ENCODE measurements around the gene CTIF. TPM values are rescaled to one million over a fixed set of nuclear protein-coding genes. Genes with fewer than 3 reads are reported as not detected.

The CTIF gene
- total and polyA plus RNA-seq, 10 donors, result 5.2 to 39.2 (median 18.5) TPM

- WGBS, 5 donors, result 82 to 96% (median 94%) methylated on average over 3 of the region's 3 CpGs
- TF ChIP-seq POLR2AphosphoS5 (IDR thresholded peaks at IDR 0.05), result no peak
- TF ChIP-seq POLR2A (IDR thresholded peaks at IDR 0.05), result no peak
- TF ChIP-seq, protein P1, sequence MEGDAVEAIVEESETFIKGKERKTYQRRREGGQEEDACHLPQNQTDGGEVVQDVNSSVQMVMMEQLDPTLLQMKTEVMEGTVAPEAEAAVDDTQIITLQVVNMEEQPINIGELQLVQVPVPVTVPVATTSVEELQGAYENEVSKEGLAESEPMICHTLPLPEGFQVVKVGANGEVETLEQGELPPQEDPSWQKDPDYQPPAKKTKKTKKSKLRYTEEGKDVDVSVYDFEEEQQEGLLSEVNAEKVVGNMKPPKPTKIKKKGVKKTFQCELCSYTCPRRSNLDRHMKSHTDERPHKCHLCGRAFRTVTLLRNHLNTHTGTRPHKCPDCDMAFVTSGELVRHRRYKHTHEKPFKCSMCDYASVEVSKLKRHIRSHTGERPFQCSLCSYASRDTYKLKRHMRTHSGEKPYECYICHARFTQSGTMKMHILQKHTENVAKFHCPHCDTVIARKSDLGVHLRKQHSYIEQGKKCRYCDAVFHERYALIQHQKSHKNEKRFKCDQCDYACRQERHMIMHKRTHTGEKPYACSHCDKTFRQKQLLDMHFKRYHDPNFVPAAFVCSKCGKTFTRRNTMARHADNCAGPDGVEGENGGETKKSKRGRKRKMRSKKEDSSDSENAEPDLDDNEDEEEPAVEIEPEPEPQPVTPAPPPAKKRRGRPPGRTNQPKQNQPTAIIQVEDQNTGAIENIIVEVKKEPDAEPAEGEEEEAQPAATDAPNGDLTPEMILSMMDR (IDR thresholded peaks at IDR 0.05 in 8 of 11, conservative IDR thresholded peaks at IDR 0.05 in 3 of 11), result no peak
- Histone ChIP-seq H3K27me3 (replicated peaks in 1 of 7) (peaks cover 0 to 24% (median 0%) of the 10 kb centered on the region in 7 donors), H3K9me3 (no peaks in the 10 kb centered on the region), H3K4me3 (no peak overlapping the region), H3K4me1 (peaks cover 4 to 63% (median 28%) of the 10 kb centered on the region in 6 donors), H3K27ac (no peak overlapping the region), H3K36me3 (no peaks in the 10 kb centered on the region)
- intact Hi-C loops (cut with DNase I; ENCODE audit: low total_unique reads), result no loop called here
- DNase-seq, result no peak
Measured at GRCh38 chr18:48544116-48544515, 5.3 kb downstream of the CTIF start.

- Histone ChIP-seq H3K4me1 (peaks cover 4 to 57% (median 26%) of the 10 kb centered on the region in 6 donors), H3K9me3 (no peaks in the 10 kb centered on the region), H3K27me3 (replicated peaks in 1 of 7) (peaks cover 0 to 17% (median 0%) of the 10 kb centered on the region in 7 donors), H3K36me3 (no peaks in the 10 kb centered on the region), H3K27ac (no peak overlapping the region), H3K4me3 (no peak overlapping the region)
- WGBS, 5 donors, result 94 to 97% (median 95%) methylated on average over 16 of the region's 16 CpGs
- DNase-seq, result no peak
- TF ChIP-seq POLR2AphosphoS5 (IDR thresholded peaks at IDR 0.05) (no peak), POLR2A (IDR thresholded peaks at IDR 0.05) (no peak)
- TF ChIP-seq, protein P1 (IDR thresholded peaks at IDR 0.05 in 8 of 11, conservative IDR thresholded peaks at IDR 0.05 in 3 of 11), result no peak
- intact Hi-C loops (cut with DNase I; ENCODE audit: low total_unique reads), result no loop called here
Measured at GRCh38 chr18:48544661-48545415, 6.0 kb downstream of the CTIF start.

GRCh38 chr18:48545757-48546321 lies 7.0 kb downstream of the CTIF start:
- Histone ChIP-seq H3K4me3 (no peak overlapping the region), H3K36me3 (no peaks in the 10 kb centered on the region), H3K27me3 (replicated peaks in 1 of 7) (peaks cover 0 to 7% (median 0%) of the 10 kb centered on the region in 7 donors), H3K27ac (peak overlapping the region in 3 of 8 donors; percentile 2 to 21 (median 16)), H3K4me1 (peaks cover 4 to 47% (median 20%) of the 10 kb centered on the region in 6 donors), H3K9me3 (no peaks in the 10 kb centered on the region)
- TF ChIP-seq POLR2AphosphoS5 (IDR thresholded peaks at IDR 0.05), result peak in 2 of 3 donors; percentile 30 to 32
- TF ChIP-seq, protein P1 (IDR thresholded peaks at IDR 0.05 in 8 of 11, conservative IDR thresholded peaks at IDR 0.05 in 3 of 11), result no peak
- DNase-seq, result no peak
- intact Hi-C loops (cut with DNase I; ENCODE audit: low total_unique reads), result no loop called here
- 31 to 44% (median 35%) methylated on average over 12 of the region's 12 CpGs for WGBS, 5 donors

GRCh38 chr18:48546396-48546795 lies 7.6 kb downstream of the CTIF start:
- 65 to 87% (median 82%) methylated on average over 6 of the region's 6 CpGs for WGBS, 5 donors
- no peak overlapping the region for H3K4me3 ChIP-seq
- intact Hi-C loops (cut with DNase I; ENCODE audit: low total_unique reads), result no loop called here
- TF ChIP-seq POLR2AphosphoS5 (IDR thresholded peaks at IDR 0.05) (no peak), POLR2A (IDR thresholded peaks at IDR 0.05) (no peak)
- TF ChIP-seq, protein P1 (IDR thresholded peaks at IDR 0.05 in 8 of 11, conservative IDR thresholded peaks at IDR 0.05 in 3 of 11), result no peak
- no peaks in the 10 kb centered on the region for H3K9me3 ChIP-seq
- no peak for DNase-seq
- H3K4me1 ChIP-seq, result peaks cover 3 to 41% (median 16%) of the 10 kb centered on the region in 6 donors
- peak overlapping the region in 1 of 8 donors; percentile 2 for H3K27ac ChIP-seq
- peaks cover 0 to 2% (median 0%) of the 10 kb centered on the region in 7 donors for H3K27me3 ChIP-seq (replicated peaks in 1 of 7)
- H3K36me3 ChIP-seq, result no peaks in the 10 kb centered on the region
